ENCODE measurements around the gene SKAP1. TPM values are rescaled to one million over a fixed set of nuclear protein-coding genes. Genes with fewer than 3 reads are reported as not detected.
A peak's percentile ranks its signal among the peaks of the same experiment; 100 is the strongest.

The SKAP1 gene
- total and polyA plus RNA-seq, 2 of the 13 experiments (the other 11 are each of a cell fraction or from before 2014, with no cell fraction given), result 0.21 TPM; not detected in 1

GRCh38 chr17:48261297-48261880 is 168.6 kb downstream of the SKAP1 start:
- Histone ChIP-seq H2AFZ (ENCODE audit: low read length) (no peak overlapping the region), H3K36me3 (replicated peaks in 1 of 2; ENCODE audit: control insufficient read depth in 1 of 2, insufficient read depth in 2 of 2, low read length in 2 of 2) (no peaks in the 10 kb centered on the region), H4K20me1 (ENCODE audit: insufficient read depth, low read length) (no peaks in the 10 kb centered on the region), H3K4me3 (replicated peaks in 1 of 3; ENCODE audit: insufficient read depth in 1 of 3, low read depth in 2 of 3, low read length in 3 of 3) (no peak overlapping the region), H3K4me1 (ENCODE audit: insufficient read depth, low read length) (no peaks in the 10 kb centered on the region), H3K4me2 (ENCODE audit: low read depth, low read length) (no peak overlapping the region), H3K9ac (ENCODE audit: insufficient read depth, low read depth, low read length) (no peak overlapping the region), H3K79me2 (ENCODE audit: insufficient read depth, low read length) (no peaks in the 10 kb centered on the region), H3K27ac (ENCODE audit: extremely low read length, insufficient read depth, low read length) (no peak overlapping the region), H3K9me3 (ENCODE audit: low read length) (no peaks in the 10 kb centered on the region), H3K27me3 (ENCODE audit: control insufficient read depth in 1 of 2, insufficient read depth in 2 of 2, low read length in 2 of 2) (peaks cover 0 to 7% of the 10 kb centered on the region in 2 experiments; a peak in 1 of 5 replicates)
- TF ChIP-seq ZBTB38 (CRISPR knock-in tag; IDR thresholded peaks at IDR 0.05) (no peak), MIXL1 (CRISPR knock-in tag; IDR thresholded peaks at IDR 0.05) (no peak), ATF7 (IDR thresholded peaks at IDR 0.05) (no peak), ATF7 (CRISPR knock-in tag; IDR thresholded peaks at IDR 0.05) (no peak), ZNF577 (CRISPR knock-in tag; IDR thresholded peaks at IDR 0.05; ENCODE audit: borderline replicate concordance, low read depth) (no peak), NR2F6 (IDR thresholded peaks at IDR 0.05) (no peak), NR2F6 (CRISPR knock-in tag; IDR thresholded peaks at IDR 0.05) (0 out of 2 replicates have a peak, but pooled peaks have one; percentile 8), CC2D1A (CRISPR knock-in tag; IDR thresholded peaks at IDR 0.05) (no peak), ZNF17 (CRISPR knock-in tag; IDR thresholded peaks at IDR 0.05) (no peak), MXD4 (CRISPR knock-in tag; IDR thresholded peaks at IDR 0.05) (no peak), CTCF (CRISPR knock-in tag; IDR thresholded peaks at IDR 0.05) (peak; percentile 55), FIP1L1 (IDR thresholded peaks at IDR 0.05; ENCODE audit: borderline replicate concordance, insufficient read depth, low read depth, low read length) (no peak)
- no TSS peak for BruUV-seq (replicated peaks)
- 20% methylated on average over 5 of the region's 5 CpGs for WGBS (ENCODE audit: low lambda C conversion rate)
- intact Hi-C loops (cut with micrococcal nuclease; ENCODE audit: unreplicated experiment), result loop anchor here (5.0 kb wide), 1 partner anchor 356 kb away; the partner anchor contains the start of gene HOXB8
- peak; percentile 92 for ATAC-seq
- peak; percentile 60 for FAIRE-seq
- in situ Hi-C loops (cut with HindIII; ENCODE audit: extremely low pct_ligation_motif_present, low pct_unique_long_range_greater_than_20kb), result no loop called here
- peak; percentile 54 for DNase-seq (ENCODE audit: low spot score)
- CTCF ChIA-PET (ENCODE audit: low intra/inter-chr PET ratio, low total read pairs), result interaction anchor here (1.3 kb wide), 1 partner anchor 357 kb away, joined by 3 read pairs; no protein-coding TSS in a partner anchor
- POLR2A ChIA-PET, result no interaction called here

Measured in HepG2 (cell line).